Activated T-helper 1 cell treated with anti-CD3 and anti-CD28 coated beads, Interleukin-2, amount 50 U/mL, for 16 hours (primary cell): ENCODE data around the gene TYR.
"Not testable (repeated sequence)": the region's sequence is repeated elsewhere in the genome, so short reads cannot be mapped to it uniquely, and the experiment has no call there.

Source experiments
- DNase-seq, 2 donors: peaks; one replicate each; pipeline ENCODE4 v3.0.0-alpha.2; 2020; ENCODE audit warnings: low read depth in 1 of 2, low spot score in 1 of 2

The TYR gene

DNA sequence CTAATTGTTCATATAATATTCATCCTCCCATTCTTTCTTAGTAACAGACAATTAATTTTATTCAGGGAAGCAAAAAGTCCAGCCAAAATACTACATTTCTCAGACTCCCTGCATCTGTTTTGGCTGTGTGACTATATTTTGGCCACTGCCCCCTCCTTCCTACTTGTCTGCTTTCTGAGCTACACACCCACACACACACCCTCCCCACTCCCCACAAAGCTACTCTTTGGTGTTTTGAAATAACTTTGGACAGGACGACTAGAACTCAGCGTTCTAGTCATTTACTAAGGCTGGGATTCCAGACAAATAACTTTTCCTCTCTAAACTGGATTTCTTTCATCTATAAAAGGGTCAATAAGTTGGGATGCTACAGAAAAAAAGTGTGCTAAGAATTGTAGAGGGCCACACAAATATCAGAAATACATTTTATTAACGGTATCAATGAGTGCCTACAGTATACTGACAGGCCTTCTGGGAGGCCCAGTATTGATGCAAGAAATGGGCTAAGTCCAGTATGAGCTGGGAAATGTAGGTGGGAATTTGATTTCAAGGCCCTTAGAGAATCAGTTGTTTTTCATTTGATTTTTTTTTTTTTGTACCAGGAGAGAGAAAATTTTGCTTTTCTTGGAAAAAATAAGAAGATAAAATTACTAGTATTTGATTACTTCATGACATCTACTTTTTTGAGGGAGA lies 165.4 kb downstream of the TYR start:
- DNase-seq: not testable (repeated sequence)
